ENCODE data around the gene ALDH3A2. TPM values are rescaled to one million over a fixed set of nuclear protein-coding genes. Genes with fewer than 3 reads are reported as not detected.
A peak's percentile ranks its signal among the peaks of the same experiment; 100 is the strongest.

The ALDH3A2 gene
- total RNA-seq, 1 experiment from 2014 or later = 271 TPM

DNA sequence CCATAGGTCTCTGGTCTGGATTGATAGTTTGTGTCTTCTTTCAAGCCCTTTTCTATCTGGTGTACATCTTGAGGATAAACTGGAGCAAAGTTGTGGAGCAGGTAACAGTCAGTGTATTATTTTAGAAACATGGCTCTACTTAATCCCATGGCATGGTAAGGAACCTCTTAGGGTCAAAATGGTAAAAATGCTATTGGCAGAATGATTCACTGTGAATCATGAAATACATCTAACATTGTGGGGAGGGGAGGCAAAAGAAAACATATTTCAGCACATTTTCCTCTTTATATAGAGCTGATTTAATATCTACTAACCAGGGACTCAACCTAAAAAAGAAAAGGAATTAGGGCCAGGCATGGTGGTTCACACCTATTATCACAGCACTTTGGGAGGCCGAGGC is 17.9 kb upstream of the ALDH3A2 start:
- Histone ChIP-seq H4K20me1 (ENCODE audit: insufficient read depth) (no peaks in the 10 kb centered on the region), H3K36me3 (ENCODE audit: low read depth) (no peaks in the 10 kb centered on the region; the same call in 1 of the 2 replicates), H3K4me3 (no peak overlapping the region), H3K4me1 (replicated peaks; ENCODE audit: insufficient read depth) (peaks cover 8% of the 10 kb centered on the region), H3K27ac (no peak overlapping the region), H3K9me3 (ENCODE audit: insufficient read depth, low read depth) (no peaks in the 10 kb centered on the region; the same call in 1 of the 2 replicates), H3F3A (ENCODE audit: insufficient read depth, low read depth) (no peaks in the 10 kb centered on the region; the same call in 1 of the 2 replicates), H3K27me3 (ENCODE audit: insufficient read depth, low read depth) (no peaks in the 10 kb centered on the region), H3K9me2 (ENCODE audit: insufficient read depth) (no peaks in the 10 kb centered on the region), H3K4me2 (0 out of 2 replicates have a peak overlapping the region, but pooled peaks have one; percentile 0), H3K79me2 (ENCODE audit: low read depth) (peaks cover 10% of the 10 kb centered on the region; the same call in 1 of the 2 replicates), H2AFZ (no peak overlapping the region)
- no TSS peak for BruUV-seq (replicated peaks)
- no peak for DNase-seq
- POLR2A ChIA-PET (ENCODE audit: unreplicated experiment) = interaction anchor here (0.7 kb wide), 1 partner anchor 11 kb away, joined by 6 read pairs; no protein-coding TSS in a partner anchor
- intact Hi-C loops (cut with micrococcal nuclease; ENCODE audit: unreplicated experiment) = no loop called here
- no peak for TF ChIP-seq EZH2 (IDR thresholded peaks at IDR 0.05; ENCODE audit: low read depth)
- TF ChIP-seq, protein P1, sequence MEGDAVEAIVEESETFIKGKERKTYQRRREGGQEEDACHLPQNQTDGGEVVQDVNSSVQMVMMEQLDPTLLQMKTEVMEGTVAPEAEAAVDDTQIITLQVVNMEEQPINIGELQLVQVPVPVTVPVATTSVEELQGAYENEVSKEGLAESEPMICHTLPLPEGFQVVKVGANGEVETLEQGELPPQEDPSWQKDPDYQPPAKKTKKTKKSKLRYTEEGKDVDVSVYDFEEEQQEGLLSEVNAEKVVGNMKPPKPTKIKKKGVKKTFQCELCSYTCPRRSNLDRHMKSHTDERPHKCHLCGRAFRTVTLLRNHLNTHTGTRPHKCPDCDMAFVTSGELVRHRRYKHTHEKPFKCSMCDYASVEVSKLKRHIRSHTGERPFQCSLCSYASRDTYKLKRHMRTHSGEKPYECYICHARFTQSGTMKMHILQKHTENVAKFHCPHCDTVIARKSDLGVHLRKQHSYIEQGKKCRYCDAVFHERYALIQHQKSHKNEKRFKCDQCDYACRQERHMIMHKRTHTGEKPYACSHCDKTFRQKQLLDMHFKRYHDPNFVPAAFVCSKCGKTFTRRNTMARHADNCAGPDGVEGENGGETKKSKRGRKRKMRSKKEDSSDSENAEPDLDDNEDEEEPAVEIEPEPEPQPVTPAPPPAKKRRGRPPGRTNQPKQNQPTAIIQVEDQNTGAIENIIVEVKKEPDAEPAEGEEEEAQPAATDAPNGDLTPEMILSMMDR (conservative IDR thresholded peaks at IDR 0.05) = no peak
- CTCF ChIA-PET = no interaction called here

DNA sequence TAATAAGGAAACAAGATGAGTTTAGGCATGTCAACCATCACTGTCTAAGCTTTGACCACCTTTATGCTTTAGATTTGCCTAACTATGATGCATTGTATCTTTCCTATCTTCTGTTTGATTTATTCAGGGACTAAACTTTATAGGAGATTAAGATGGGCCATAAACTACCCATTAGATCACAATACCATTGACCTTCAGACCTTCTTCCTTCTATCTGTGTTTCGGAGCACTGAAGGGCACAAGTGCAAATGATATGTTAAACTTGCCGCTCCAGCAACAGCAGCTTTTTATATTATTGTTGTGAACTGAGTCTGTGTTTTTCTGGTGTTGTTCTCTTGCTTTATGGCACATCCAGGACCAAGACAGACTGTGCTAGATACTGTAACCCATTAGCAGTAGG is 16.6 kb upstream of the ALDH3A2 start:
- Histone ChIP-seq H3K9me3 (ENCODE audit: insufficient read depth, low read depth) (no peaks in the 10 kb centered on the region; the same call in 1 of the 2 replicates), H2AFZ (no peak overlapping the region), H3K79me2 (ENCODE audit: low read depth) (peaks cover 10% of the 10 kb centered on the region; the same call in 1 of the 2 replicates), H3K4me3 (no peak overlapping the region), H3K4me1 (replicated peaks; ENCODE audit: insufficient read depth) (peaks cover 8% of the 10 kb centered on the region), H4K20me1 (ENCODE audit: insufficient read depth) (no peaks in the 10 kb centered on the region), H3F3A (ENCODE audit: insufficient read depth, low read depth) (no peaks in the 10 kb centered on the region; the same call in 1 of the 2 replicates), H3K36me3 (ENCODE audit: low read depth) (no peaks in the 10 kb centered on the region; the same call in 1 of the 2 replicates), H3K9me2 (ENCODE audit: insufficient read depth) (no peaks in the 10 kb centered on the region), H3K27ac (no peak overlapping the region), H3K27me3 (ENCODE audit: insufficient read depth, low read depth) (no peaks in the 10 kb centered on the region), H3K4me2 (no peak overlapping the region)
- TF ChIP-seq, protein P1 (conservative IDR thresholded peaks at IDR 0.05) = no peak
- no peak for TF ChIP-seq EZH2 (IDR thresholded peaks at IDR 0.05; ENCODE audit: low read depth)
- intact Hi-C loops (cut with micrococcal nuclease; ENCODE audit: unreplicated experiment) = no loop called here
- CTCF ChIA-PET = no interaction called here
- BruUV-seq (replicated peaks) = no TSS peak
- DNase-seq = no peak
- POLR2A ChIA-PET (ENCODE audit: unreplicated experiment) = no interaction called here

DNA sequence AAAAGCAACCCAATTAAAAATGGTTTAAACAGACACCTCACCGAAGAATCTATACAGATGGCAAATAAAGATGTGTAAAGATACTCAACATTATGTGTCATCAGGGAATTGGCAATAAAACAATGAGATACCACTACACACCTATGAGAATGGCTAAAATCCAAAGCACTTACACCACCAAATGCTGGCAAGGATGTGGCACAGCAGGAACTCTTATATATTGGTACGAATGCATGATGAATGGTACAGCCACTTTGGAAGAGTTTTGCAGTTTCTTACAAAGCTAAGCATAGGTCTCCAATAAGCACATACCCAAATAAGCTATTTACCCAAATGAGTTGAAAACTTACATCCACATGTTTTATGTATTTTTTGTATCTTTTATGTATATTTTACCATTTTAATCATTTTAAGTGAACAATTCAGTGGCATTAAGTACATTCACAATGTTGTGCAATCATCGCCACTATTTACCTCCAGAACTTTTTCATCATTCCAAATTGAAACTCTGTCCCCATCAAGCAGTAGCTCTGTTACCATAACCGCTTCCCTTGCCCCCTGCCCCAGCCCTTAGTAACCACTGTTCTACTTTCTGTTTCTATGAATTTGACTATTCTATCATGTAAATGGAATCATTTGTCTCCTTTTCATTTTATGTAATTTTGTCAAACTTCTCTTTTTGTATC is 6.7 kb upstream of the ALDH3A2 start:
- Histone ChIP-seq H3K9me3 (ENCODE audit: insufficient read depth, low read depth) (peaks cover 4% of the 10 kb centered on the region), H3K4me2 (peak overlapping the region; percentile 90), H3K27ac (no peak overlapping the region), H3K27me3 (ENCODE audit: insufficient read depth, low read depth) (no peaks in the 10 kb centered on the region), H3K4me3 (no peak overlapping the region), H3K79me2 (ENCODE audit: low read depth) (peaks cover 85% of the 10 kb centered on the region), H3K36me3 (ENCODE audit: low read depth) (peaks cover 12% of the 10 kb centered on the region; the same call in 1 of the 2 replicates), H3K4me1 (replicated peaks; ENCODE audit: insufficient read depth) (peaks cover 66% of the 10 kb centered on the region), H2AFZ (no peak overlapping the region), H3F3A (ENCODE audit: insufficient read depth, low read depth) (peaks cover 37% of the 10 kb centered on the region), H3K9me2 (ENCODE audit: insufficient read depth) (no peaks in the 10 kb centered on the region), H4K20me1 (ENCODE audit: insufficient read depth) (0 out of 2 replicates have a peak, but pooled peaks cover 3% of the 10 kb centered on the region)
- DNase-seq = no peak
- ChIA-PET POLR2A (ENCODE audit: unreplicated experiment) (interaction anchor here (0.6 kb wide), 2 partner anchors 11 to 39 kb away, joined by 6 to 8 read pairs; no protein-coding TSS in a partner anchor), CTCF (no interaction called here)
- TF ChIP-seq, protein P1 (conservative IDR thresholded peaks at IDR 0.05) = no peak
- TF ChIP-seq EZH2 (IDR thresholded peaks at IDR 0.05; ENCODE audit: low read depth) = no peak
- intact Hi-C loops (cut with micrococcal nuclease; ENCODE audit: unreplicated experiment) = no loop called here
- BruUV-seq (replicated peaks) = no TSS peak
